GM23338 (cell line): ENCODE results near the gene APC.

Experiments
- CREB1 ChIP-seq: fragments of 250-450 bp; sonication (Bioruptor Pico); IDR thresholded peaks from 2 replicates; pipeline ENCODE4 v1.5.0; 2020; ENCODE audit warnings: low read depth, mild to moderate bottlenecking, moderate library complexity
- JUNB ChIP-seq: IDR thresholded peaks from one replicate; pipeline ENCODE4 v1.6.1; 2016; ENCODE audit warnings: antibody characterized with exemption; ENCODE audit not compliant: unreplicated experiment

GRCh38 chr5:112718344-112718743, 19.3 kb upstream of the APC start:
- no peak for TF ChIP-seq CREB1
- TF ChIP-seq JUNB, result no peak
